ENCODE results near the gene SLC35F1. TPM values are rescaled to one million over a fixed set of nuclear protein-coding genes. Genes with fewer than 3 reads are reported as not detected.
"Not testable (repeated sequence)": the region's sequence is repeated elsewhere in the genome, so short reads cannot be mapped to it uniquely, and the experiment has no call there.

SLC35F1 gene
- total and polyA plus RNA-seq, 7 donors: 0.04 to 0.32 (median 0.14) TPM; not detected in 1

DNA sequence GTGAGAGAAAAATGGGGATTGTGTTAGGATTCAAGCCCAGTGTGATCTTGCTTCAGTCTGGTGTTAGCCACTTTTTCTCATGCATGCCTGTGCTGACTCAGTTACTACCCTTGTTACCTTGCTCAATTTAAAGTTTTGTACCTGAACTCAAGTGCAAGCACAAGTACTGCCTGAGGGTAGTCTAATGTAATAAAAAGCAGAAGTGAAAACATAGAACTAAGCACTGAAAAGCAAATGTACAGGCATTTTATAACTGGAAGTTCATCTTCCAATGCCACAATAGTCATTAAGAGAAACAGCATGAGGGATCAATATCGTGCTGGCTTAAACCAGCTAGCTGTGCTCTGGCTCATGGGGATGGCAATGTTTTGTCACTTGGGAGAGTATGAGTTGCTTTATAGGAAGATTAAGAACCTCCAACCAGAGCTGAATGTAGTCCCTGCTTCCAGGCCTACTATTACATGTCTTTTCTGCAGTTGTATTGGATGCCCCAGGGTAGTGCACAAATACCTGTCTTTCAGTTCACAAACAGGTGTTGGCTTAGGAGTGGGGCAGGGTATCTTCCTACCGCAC lies 48.7 kb downstream of the SLC35F1 start:
- Histone ChIP-seq H3K36me3 (ENCODE audit: insufficient read depth in 1 of 2, low read depth in 1 of 2) (no peaks in the 10 kb centered on the region), H3K27me3 (ENCODE audit: insufficient read depth in 3 of 3, low read length in 2 of 3) (no peaks in the 10 kb centered on the region), H3K4me3 (no peak overlapping the region), H3K4me1 (no peaks in the 10 kb centered on the region), H3K9me3 (no peaks in the 10 kb centered on the region), H3K27ac (no peak overlapping the region)
- TF ChIP-seq, protein P1, sequence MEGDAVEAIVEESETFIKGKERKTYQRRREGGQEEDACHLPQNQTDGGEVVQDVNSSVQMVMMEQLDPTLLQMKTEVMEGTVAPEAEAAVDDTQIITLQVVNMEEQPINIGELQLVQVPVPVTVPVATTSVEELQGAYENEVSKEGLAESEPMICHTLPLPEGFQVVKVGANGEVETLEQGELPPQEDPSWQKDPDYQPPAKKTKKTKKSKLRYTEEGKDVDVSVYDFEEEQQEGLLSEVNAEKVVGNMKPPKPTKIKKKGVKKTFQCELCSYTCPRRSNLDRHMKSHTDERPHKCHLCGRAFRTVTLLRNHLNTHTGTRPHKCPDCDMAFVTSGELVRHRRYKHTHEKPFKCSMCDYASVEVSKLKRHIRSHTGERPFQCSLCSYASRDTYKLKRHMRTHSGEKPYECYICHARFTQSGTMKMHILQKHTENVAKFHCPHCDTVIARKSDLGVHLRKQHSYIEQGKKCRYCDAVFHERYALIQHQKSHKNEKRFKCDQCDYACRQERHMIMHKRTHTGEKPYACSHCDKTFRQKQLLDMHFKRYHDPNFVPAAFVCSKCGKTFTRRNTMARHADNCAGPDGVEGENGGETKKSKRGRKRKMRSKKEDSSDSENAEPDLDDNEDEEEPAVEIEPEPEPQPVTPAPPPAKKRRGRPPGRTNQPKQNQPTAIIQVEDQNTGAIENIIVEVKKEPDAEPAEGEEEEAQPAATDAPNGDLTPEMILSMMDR (IDR thresholded peaks at IDR 0.05): no peak
- WGBS, 3 donors: 74 to 84% (median 81%) methylated on average over 2 of the region's 2 CpGs
- ATAC-seq: no peak
- DNase-seq: no peak
- intact Hi-C loops (cut with DNase I): no loop called here

DNA sequence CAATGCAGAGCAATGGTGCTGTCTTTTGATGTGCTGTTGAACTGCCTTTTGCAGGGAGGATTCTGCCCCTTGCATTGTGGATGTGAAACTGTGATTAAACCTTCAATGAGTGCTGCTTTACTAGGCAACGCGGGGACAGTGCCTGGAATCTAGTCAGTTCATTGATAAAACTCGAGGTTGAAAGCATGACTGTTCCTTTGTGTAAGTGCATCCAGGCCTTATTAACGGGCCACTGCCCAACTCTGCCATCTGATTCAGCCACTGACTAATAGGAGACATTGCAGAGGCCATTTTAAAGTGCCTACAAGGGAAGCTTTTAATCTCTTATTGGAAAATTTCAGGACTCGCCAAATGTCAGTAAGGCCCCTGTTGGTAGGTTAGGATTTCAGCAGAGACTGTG lies 49.3 kb downstream of the SLC35F1 start:
- Histone ChIP-seq H3K36me3 (ENCODE audit: insufficient read depth in 1 of 2, low read depth in 1 of 2) (no peaks in the 10 kb centered on the region), H3K4me1 (no peaks in the 10 kb centered on the region), H3K4me3 (no peak overlapping the region), H3K27ac (no peak overlapping the region), H3K9me3 (no peaks in the 10 kb centered on the region), H3K27me3 (ENCODE audit: insufficient read depth in 3 of 3, low read length in 2 of 3) (no peaks in the 10 kb centered on the region)
- WGBS, 3 donors: 78 to 85% (median 78%) methylated on average over 5 of the region's 5 CpGs
- intact Hi-C loops (cut with DNase I): no loop called here
- ATAC-seq (no peak), DNase-seq (no peak)
- TF ChIP-seq, protein P1 (IDR thresholded peaks at IDR 0.05): no peak

DNA sequence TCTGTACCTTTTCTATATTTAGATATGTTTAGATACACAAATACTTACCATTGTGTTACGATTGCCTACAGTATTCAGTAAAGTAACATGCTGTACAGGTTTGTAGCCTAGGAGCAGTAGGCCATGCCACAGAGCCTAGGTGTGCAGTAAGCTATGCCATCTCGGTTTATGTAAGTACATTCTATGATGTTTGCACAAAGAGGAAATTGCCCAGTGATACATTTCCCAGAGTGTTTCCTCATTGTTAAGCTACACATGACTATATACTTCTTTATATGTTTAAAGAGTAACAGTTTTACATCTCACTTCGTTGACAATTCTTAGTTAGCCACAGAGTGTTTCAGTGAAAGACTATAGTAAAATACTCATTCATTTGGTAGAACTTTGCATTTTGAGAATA lies 51.5 kb downstream of the SLC35F1 start:
- Histone ChIP-seq H3K27ac (no peak overlapping the region), H3K27me3 (ENCODE audit: insufficient read depth in 3 of 3, low read length in 2 of 3) (no peaks in the 10 kb centered on the region), H3K4me3 (no peak overlapping the region), H3K4me1 (no peaks in the 10 kb centered on the region), H3K36me3 (ENCODE audit: insufficient read depth in 1 of 2, low read depth in 1 of 2) (no peaks in the 10 kb centered on the region), H3K9me3 (no peaks in the 10 kb centered on the region)
- TF ChIP-seq, protein P1 (IDR thresholded peaks at IDR 0.05): no peak
- DNase-seq (no peak), ATAC-seq (no peak)
- 80 to 84% (median 81%) methylated on average over 3 of the region's 3 CpGs for WGBS, 3 donors
- intact Hi-C loops (cut with DNase I): no loop called here

DNA sequence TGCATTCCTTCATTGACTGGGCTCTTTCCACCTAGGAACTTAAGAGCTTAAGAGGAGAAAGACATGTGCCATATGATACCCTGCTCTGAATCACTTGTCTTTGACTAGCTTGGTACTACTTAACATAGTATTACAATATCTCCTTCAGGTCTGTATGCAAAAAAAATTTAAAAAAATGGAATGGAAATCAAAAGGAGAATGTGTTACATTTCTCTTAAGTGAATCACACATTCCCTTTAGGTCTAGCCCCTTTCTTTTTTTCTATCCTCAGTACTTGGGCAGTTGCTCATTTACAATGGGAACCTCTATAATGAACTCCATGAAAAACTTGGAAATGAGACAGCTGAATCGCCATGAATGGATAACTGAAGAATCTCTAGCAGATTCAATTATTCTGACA lies 53.8 kb downstream of the SLC35F1 start:
- TF ChIP-seq, protein P1 (IDR thresholded peaks at IDR 0.05): no peak
- intact Hi-C loops (cut with DNase I): no loop called here
- peaks cover 3% of the 10 kb centered on the region for H3K9me3 ChIP-seq
- no peaks in the 10 kb centered on the region for H3K36me3 ChIP-seq (ENCODE audit: insufficient read depth in 1 of 2, low read depth in 1 of 2)
- H3K27me3 ChIP-seq (ENCODE audit: insufficient read depth in 3 of 3, low read length in 2 of 3): no peaks in the 10 kb centered on the region
- WGBS, 3 donors: 58 to 76% (median 63%) methylated on average over 1 of the region's 1 CpG
- DNase-seq: no peak
- H3K4me1 ChIP-seq: no peaks in the 10 kb centered on the region
- no peak overlapping the region for H3K27ac ChIP-seq
- no peak for ATAC-seq
- H3K4me3 ChIP-seq: no peak overlapping the region

DNA sequence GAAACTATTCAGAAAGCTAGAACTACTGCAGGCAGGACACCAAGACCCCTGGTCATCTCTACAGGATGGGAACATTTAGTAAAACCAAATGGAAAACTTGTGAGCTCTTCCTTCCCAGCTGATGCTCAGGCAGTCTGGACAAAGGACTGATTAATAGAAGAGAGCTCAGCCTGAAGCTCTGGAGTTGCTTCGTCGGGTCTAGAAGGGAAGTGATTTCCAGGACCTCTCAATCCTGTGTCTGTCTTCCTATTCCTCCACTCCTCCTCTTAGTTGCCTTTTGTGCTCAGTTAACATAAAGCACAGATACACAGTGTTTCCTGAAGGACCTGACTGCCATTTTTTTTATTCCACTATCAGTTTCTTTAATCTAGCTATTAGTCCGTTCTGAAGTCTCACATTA lies 54.2 kb downstream of the SLC35F1 start:
- no peaks in the 10 kb centered on the region for H3K4me1 ChIP-seq
- H3K27me3 ChIP-seq (ENCODE audit: insufficient read depth in 3 of 3, low read length in 2 of 3): no peaks in the 10 kb centered on the region
- no peak for DNase-seq
- no peak for ATAC-seq
- H3K4me3 ChIP-seq: no peak overlapping the region
- H3K9me3 ChIP-seq: peaks cover 3% of the 10 kb centered on the region
- no peak overlapping the region for H3K27ac ChIP-seq
- TF ChIP-seq, protein P1 (IDR thresholded peaks at IDR 0.05): no peak
- 70 to 77% (median 70%) methylated on average over 3 of the region's 3 CpGs for WGBS, 3 donors
- H3K36me3 ChIP-seq (ENCODE audit: insufficient read depth in 1 of 2, low read depth in 1 of 2): no peaks in the 10 kb centered on the region
- intact Hi-C loops (cut with DNase I): no loop called here

DNA sequence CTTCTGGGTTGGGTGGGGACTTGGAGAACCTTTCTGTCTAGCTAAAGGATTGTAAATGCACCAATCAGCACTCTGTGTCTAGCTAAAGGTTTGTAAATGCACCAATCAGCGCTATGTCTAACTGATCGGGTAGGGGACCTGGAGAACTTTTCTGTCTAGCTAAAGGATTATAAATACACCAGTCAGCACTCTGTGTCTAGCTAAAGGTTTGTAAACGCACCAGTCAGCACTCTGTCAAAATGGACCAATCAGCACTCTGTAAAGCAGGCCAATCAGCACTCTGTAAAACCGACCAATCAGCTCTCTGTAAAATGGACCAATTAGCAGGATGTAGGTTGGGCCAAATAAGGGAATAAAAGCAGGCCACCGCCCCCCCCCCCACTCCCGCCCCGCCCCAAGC lies 58.7 kb downstream of the SLC35F1 start:
- H3K27ac ChIP-seq; H3K27me3 ChIP-seq (ENCODE audit: insufficient read depth in 3 of 3, low read length in 2 of 3); ATAC-seq; DNase-seq; H3K4me3 ChIP-seq; H3K36me3 ChIP-seq (ENCODE audit: insufficient read depth in 1 of 2, low read depth in 1 of 2); H3K9me3 ChIP-seq; H3K4me1 ChIP-seq; intact Hi-C loops (cut with DNase I): not testable (repeated sequence)
- WGBS, 3 donors: 81 to 93% (median 83%) methylated on average over 7 of the region's 7 CpGs
